GM12892 (cell line): ENCODE results near the gene TBC1D22A.

Experiments used
- POLR2A ChIP-seq: IDR thresholded peaks from 2 replicates; pipeline ENCODE4 v1.6.1; 2011; ENCODE audit warnings: low read depth, low read length, control low read depth
- TAF1 ChIP-seq: IDR thresholded peaks from 2 replicates; pipeline ENCODE4 v1.6.1; 2011; ENCODE audit warnings: low read depth, mild to moderate bottlenecking, control low read depth, low read length, borderline replicate concordance

DNA sequence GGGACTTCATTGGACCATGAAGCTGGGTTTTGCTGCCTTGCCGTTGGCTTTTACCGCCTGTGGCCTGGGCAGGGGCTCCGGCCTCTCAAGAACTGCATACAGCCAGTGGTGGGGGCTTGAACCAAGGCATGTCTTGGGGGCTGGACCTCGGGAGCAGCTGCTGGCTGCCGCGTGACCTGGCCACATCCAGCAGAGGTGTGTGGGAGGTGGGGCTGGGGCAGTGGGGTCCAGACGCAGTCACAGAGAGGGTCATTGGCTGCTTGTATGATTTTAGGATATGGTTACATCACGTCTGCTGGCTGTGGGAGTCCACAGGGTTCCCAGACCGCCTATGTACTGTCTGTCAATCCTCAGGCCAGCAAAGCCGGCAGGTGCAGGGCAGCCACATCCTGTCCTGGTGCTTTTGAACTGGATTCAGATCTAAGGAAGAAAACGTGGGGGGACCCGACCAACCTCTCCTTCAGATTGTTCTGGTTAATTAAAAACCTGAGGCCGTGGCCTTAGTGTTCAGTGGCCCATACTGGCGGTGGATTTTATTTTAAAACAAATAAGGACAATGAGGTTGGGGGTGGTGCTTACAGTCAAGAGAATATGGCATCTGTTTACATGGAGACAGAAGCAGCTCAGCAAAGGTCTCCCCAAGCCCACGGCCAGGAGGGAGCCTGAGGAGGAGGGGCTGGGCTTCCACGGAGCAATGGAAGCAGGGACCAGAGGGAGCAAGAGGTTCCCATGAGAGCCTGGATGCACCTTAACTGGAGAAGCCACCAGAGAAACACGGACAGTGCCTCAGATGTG, 426.0 kb downstream of the TBC1D22A start:
- no peak for TF ChIP-seq POLR2A
- no peak for TF ChIP-seq TAF1
